Parathyroid adenoma (tissue), 2 donors: ENCODE measurements around the gene ARPP21.

ENCODE experiments used
- H2AFZ ChIP-seq: fragments of 300-600 bp; sonication (generic); one replicate; pipeline ENCODE4 v1.7.0; 2017; ENCODE audit warnings: antibody characterized with exemption, mild to moderate bottlenecking
- H3K27ac ChIP-seq: fragments of 300-600 bp; sonication (generic); one replicate; pipeline ENCODE4 v1.7.0; 2017
- H3K27me3 ChIP-seq: fragments of 300-600 bp; sonication (generic); one replicate; pipeline ENCODE4 v1.7.0; 2017; ENCODE audit warnings: low read length; ENCODE audit not compliant: control insufficient read depth, insufficient read depth
- H3K36me3 ChIP-seq: fragments of 300-600 bp; sonication (generic); one replicate; pipeline ENCODE4 v1.7.0; 2017; ENCODE audit warnings: low read length; ENCODE audit not compliant: control insufficient read depth, insufficient read depth
- H3K4me1 ChIP-seq: fragments of 300-600 bp; sonication (generic); one replicate; pipeline ENCODE4 v1.7.0; 2017; ENCODE audit warnings: control low read depth
- H3K4me2 ChIP-seq: fragments of 300-600 bp; sonication (generic); one replicate; pipeline ENCODE4 v1.7.0; 2017; ENCODE audit warnings: low read length
- H3K4me3 ChIP-seq: fragments of 300-600 bp; sonication (generic); one replicate; pipeline ENCODE4 v1.7.0; 2017; ENCODE audit warnings: low read depth, low read length
- H3K79me2 ChIP-seq: fragments of 300-600 bp; sonication (generic); one replicate; pipeline ENCODE4 v1.7.0; 2017; ENCODE audit warnings: control low read depth
- H3K9ac ChIP-seq: fragments of 300-600 bp; sonication (generic); one replicate; pipeline ENCODE4 v1.7.0; 2017; ENCODE audit warnings: mild to moderate bottlenecking
- H3K9me3 ChIP-seq: fragments of 300-600 bp; sonication (generic); one replicate; pipeline ENCODE4 v1.7.0; 2017; ENCODE audit warnings: low read length; ENCODE audit not compliant: control insufficient read depth
- CTCF ChIP-seq: fragments of 300-600 bp; sonication (generic); IDR thresholded peaks from one replicate; pipeline ENCODE4 v1.7.0; 2017; ENCODE audit warnings: antibody characterized with exemption, mild to moderate bottlenecking
- donor health status: primary hyperparathyroidism.

Gene ARPP21

GRCh38 chr3:35782355-35782754, 143.0 kb downstream of the ARPP21 start:
- Histone ChIP-seq H3K79me2 (no peaks in the 10 kb centered on the region), H3K27me3 (no peaks in the 10 kb centered on the region), H2AFZ (no peak overlapping the region), H3K27ac (no peak overlapping the region), H3K9me3 (no peaks in the 10 kb centered on the region), H3K4me3 (no peak overlapping the region), H3K4me2 (no peak overlapping the region), H3K4me1 (no peaks in the 10 kb centered on the region), H3K36me3 (no peaks in the 10 kb centered on the region), H3K9ac (no peak overlapping the region)
- TF ChIP-seq CTCF: no peak

- no peaks in the 10 kb centered on the region for H3K4me1 ChIP-seq
- no peak for TF ChIP-seq CTCF
Observed at GRCh38 chr3:35784169-35784568, 144.8 kb downstream of the ARPP21 start.

GRCh38 chr3:35785234-35785888, 146.0 kb downstream of the ARPP21 start:
- Histone ChIP-seq H3K4me2 (no peak overlapping the region), H3K9me3 (no peaks in the 10 kb centered on the region), H3K4me1 (no peaks in the 10 kb centered on the region), H3K79me2 (no peaks in the 10 kb centered on the region), H3K9ac (no peak overlapping the region), H2AFZ (no peak overlapping the region), H3K27ac (no peak overlapping the region), H3K36me3 (no peaks in the 10 kb centered on the region), H3K27me3 (no peaks in the 10 kb centered on the region), H3K4me3 (no peak overlapping the region)
- no peak for TF ChIP-seq CTCF

More at GRCh38 chr3:35784169-35784568, 144.8 kb downstream of the ARPP21 start:
- H3K9me3 ChIP-seq: no peaks in the 10 kb centered on the region
- H3K27ac ChIP-seq: no peak overlapping the region
- no peaks in the 10 kb centered on the region for H3K27me3 ChIP-seq
- no peak overlapping the region for H3K4me3 ChIP-seq
- H3K9ac ChIP-seq: no peak overlapping the region
- H3K4me2 ChIP-seq: no peak overlapping the region
- no peaks in the 10 kb centered on the region for H3K36me3 ChIP-seq
- H2AFZ ChIP-seq: no peak overlapping the region
- no peaks in the 10 kb centered on the region for H3K79me2 ChIP-seq

- H3K9ac ChIP-seq: no peak overlapping the region
- H3K27ac ChIP-seq: no peak overlapping the region
- H3K4me3 ChIP-seq: no peak overlapping the region
- no peaks in the 10 kb centered on the region for H3K27me3 ChIP-seq
- H3K36me3 ChIP-seq: no peaks in the 10 kb centered on the region
- H3K9me3 ChIP-seq: no peaks in the 10 kb centered on the region
- no peaks in the 10 kb centered on the region for H3K4me1 ChIP-seq
- no peak overlapping the region for H3K4me2 ChIP-seq
- no peak for TF ChIP-seq CTCF
- no peaks in the 10 kb centered on the region for H3K79me2 ChIP-seq
- no peak overlapping the region for H2AFZ ChIP-seq
Observed at GRCh38 chr3:35787936-35788335, 148.6 kb downstream of the ARPP21 start.
